WTC11 (cell line): ENCODE data around the gene PCSK2. TPM values are rescaled to one million over a fixed set of nuclear protein-coding genes. Genes with fewer than 3 reads are reported as not detected.

Experiments
- ATAC-seq: fragments of 200-7000 bp; cut with Tn5 transposase; 2 replicates; pipeline ENCODE4 v1.10.0; 2021; ENCODE audit warnings: mild to moderate bottlenecking, moderate library complexity
- CTCF ChIA-PET: fragments of 300-600 bp; sonication (Branson Sonifier 250); formaldehyde crosslinking; loops from one replicate; lab custom pipeline; 2021; ENCODE audit warnings: antibody characterized with exemption; lab: Charles Lee
- POLR2A ChIA-PET: fragments of 350-600 bp; sonication (Branson Sonifier 250); formaldehyde crosslinking; loops from one replicate; lab custom pipeline; 2021; ENCODE audit warnings: antibody characterized with exemption; lab: Charles Lee
- DNase-seq: peaks from one replicate; pipeline ENCODE4 v3.0.0; 2021; ENCODE audit warnings: low spot score
- H3K27ac Mint-ChIP-seq: 2 replicates; pipeline ENCODE4 v1.8.0; 2021; ENCODE audit warnings: mixed read lengths
- H3K27me3 Mint-ChIP-seq: 2 replicates; pipeline ENCODE4 v1.8.0; 2021; ENCODE audit warnings: low read depth, mild to moderate bottlenecking, moderate library complexity, mixed read lengths
- H3K36me3 Mint-ChIP-seq: 2 replicates; pipeline ENCODE4 v1.8.0; 2021; ENCODE audit warnings: mixed read lengths
- H3K4me1 Mint-ChIP-seq: 2 replicates; pipeline ENCODE4 v1.8.0; 2022; ENCODE audit warnings: mixed read lengths
- H3K4me3 Mint-ChIP-seq: 2 replicates; pipeline ENCODE4 v1.8.0; 2021; ENCODE audit warnings: mild to moderate bottlenecking, moderate library complexity, mixed read lengths
- H3K9me3 Mint-ChIP-seq: 2 replicates; pipeline ENCODE4 v1.8.0; 2021; ENCODE audit warnings: mixed read lengths
- CREB1 ChIP-seq: sonication (generic); formaldehyde crosslinking; IDR thresholded peaks from 2 replicates; pipeline ENCODE4 v1.8.0; 2023; ENCODE audit warnings: mild to moderate bottlenecking, missing genetic modification reagents
- ETV6 ChIP-seq: sonication (generic); formaldehyde crosslinking; IDR thresholded peaks from 2 replicates; pipeline ENCODE4 v1.8.1; 2022; ENCODE audit warnings: mild to moderate bottlenecking, missing genetic modification reagents
- FOXK1 ChIP-seq: sonication (generic); formaldehyde crosslinking; IDR thresholded peaks from 2 replicates; pipeline ENCODE4 v1.8.0; 2022; ENCODE audit warnings: mild to moderate bottlenecking, moderate library complexity, missing genetic modification reagents
- FOXP1 ChIP-seq: sonication (generic); formaldehyde crosslinking; IDR thresholded peaks from 2 replicates; pipeline ENCODE4 v1.8.0; 2022; ENCODE audit warnings: missing genetic modification reagents, mild to moderate bottlenecking, moderate library complexity, borderline replicate concordance
- GTF2I ChIP-seq: fragments of 250-450 bp; sonication (Bioruptor Pico); conservative IDR thresholded peaks from 2 replicates; pipeline ENCODE4 v1.4.0; 2021; ENCODE audit warnings: mild to moderate bottlenecking
- HMGA2 ChIP-seq: fragments of 250-450 bp; sonication (Bioruptor Pico); IDR thresholded peaks from 2 replicates; pipeline ENCODE4 v1.4.0; 2021; ENCODE audit warnings: mild to moderate bottlenecking, moderate library complexity
- HMGXB4 ChIP-seq: sonication (generic); formaldehyde crosslinking; IDR thresholded peaks from 2 replicates; pipeline ENCODE4 v1.8.1; 2023; ENCODE audit warnings: mild to moderate bottlenecking, moderate library complexity, missing genetic modification reagents
- SOX15 ChIP-seq: fragments of 250-450 bp; sonication (Bioruptor Pico); IDR thresholded peaks from 2 replicates; pipeline ENCODE4 v1.9.0; 2021; ENCODE audit warnings: mild to moderate bottlenecking
- TCF7 ChIP-seq: sonication (generic); formaldehyde crosslinking; IDR thresholded peaks from 2 replicates; pipeline ENCODE4 v1.8.0; 2022; ENCODE audit warnings: mild to moderate bottlenecking, low read depth, missing genetic modification reagents, moderate library complexity
- TEAD1 ChIP-seq: sonication (generic); formaldehyde crosslinking; IDR thresholded peaks from 2 replicates; pipeline ENCODE4 v1.8.0; 2022; ENCODE audit warnings: mild to moderate bottlenecking, missing genetic modification reagents
- TP53 ChIP-seq: sonication (generic); formaldehyde crosslinking; IDR thresholded peaks from 2 replicates; pipeline ENCODE4 v1.8.1; 2023; ENCODE audit warnings: mild to moderate bottlenecking, missing genetic modification reagents
- ZNF281 ChIP-seq: sonication (generic); formaldehyde crosslinking; IDR thresholded peaks from 2 replicates; pipeline ENCODE4 v1.8.0; 2023; ENCODE audit warnings: mild to moderate bottlenecking, missing genetic modification reagents
- ZNF396 ChIP-seq: fragments of 250-450 bp; sonication (Bioruptor Pico); IDR thresholded peaks from 2 replicates; pipeline ENCODE4 v1.8.0; 2021; ENCODE audit warnings: mild to moderate bottlenecking, moderate library complexity, borderline replicate concordance
- ZNF416 ChIP-seq: fragments of 250-450 bp; sonication (Bioruptor Pico); IDR thresholded peaks from 2 replicates; pipeline ENCODE4 v1.9.0; 2021; ENCODE audit warnings: mild to moderate bottlenecking, inconsistent platforms
- ZNF423 ChIP-seq: fragments of 250-450 bp; sonication (Bioruptor Pico); IDR thresholded peaks from 2 replicates; pipeline ENCODE4 v2.1.2; 2022; ENCODE audit warnings: mild to moderate bottlenecking, moderate library complexity
- ZNF512 ChIP-seq: sonication (generic); formaldehyde crosslinking; IDR thresholded peaks from 2 replicates; pipeline ENCODE4 v1.8.1; 2022; ENCODE audit warnings: missing genetic modification reagents, borderline replicate concordance
- ZNF671 ChIP-seq: fragments of 250-450 bp; sonication (Bioruptor Pico); IDR thresholded peaks from 2 replicates; pipeline ENCODE4 v1.8.0; 2021; ENCODE audit warnings: mild to moderate bottlenecking
- total RNA-seq: library from RNA; stranded (reverse); gene quantifications from 3 replicates; pipeline ENCODE4 v1.2.3, GENCODE V29; 2021
- TF ChIP-seq, protein P1 (sequence below): sonication (generic); formaldehyde crosslinking; conservative IDR thresholded peaks from 2 replicates; pipeline ENCODE4 v1.8.1; 2022; ENCODE audit warnings: mild to moderate bottlenecking, missing genetic modification reagents
- TF ChIP-seq, protein P2 (sequence below): sonication (generic); formaldehyde crosslinking; IDR thresholded peaks from 2 replicates; pipeline ENCODE4 v1.8.1; 2023; ENCODE audit warnings: mild to moderate bottlenecking, missing genetic modification reagents

The PCSK2 gene
- total RNA-seq, 1 experiment from 2014 or later: 0.74 TPM

DNA sequence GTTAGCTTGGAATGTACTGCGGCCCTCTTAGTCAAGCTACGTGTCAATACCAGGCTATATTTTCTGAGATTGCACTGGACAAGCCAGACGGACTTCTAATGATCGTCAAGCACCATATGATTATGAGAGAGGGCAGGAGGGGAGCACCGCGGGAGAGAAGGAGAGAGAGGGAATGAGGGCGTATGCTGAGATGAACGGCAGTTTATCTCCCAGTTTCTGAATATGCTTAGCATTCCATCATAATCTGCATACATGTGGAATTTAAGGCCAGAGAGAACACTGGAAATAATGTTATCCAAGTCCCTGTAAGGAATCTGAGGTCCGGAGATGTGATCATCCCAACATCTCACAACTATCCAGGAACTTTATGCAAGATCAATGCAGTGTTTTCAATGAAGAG, 244.1 kb downstream of the PCSK2 start:
- DNase-seq (no peak), ATAC-seq (no peak)
- Mint-ChIP-seq H3K4me1 (no peaks in the 10 kb centered on the region), H3K27me3 (no peaks in the 10 kb centered on the region), H3K36me3 (no peaks in the 10 kb centered on the region), H3K9me3 (no peaks in the 10 kb centered on the region), H3K4me3 (no peak overlapping the region), H3K27ac (no peak overlapping the region)
- no peak for TF ChIP-seq TP53
- ChIA-PET POLR2A (no interaction called here), CTCF (no interaction called here)

DNA sequence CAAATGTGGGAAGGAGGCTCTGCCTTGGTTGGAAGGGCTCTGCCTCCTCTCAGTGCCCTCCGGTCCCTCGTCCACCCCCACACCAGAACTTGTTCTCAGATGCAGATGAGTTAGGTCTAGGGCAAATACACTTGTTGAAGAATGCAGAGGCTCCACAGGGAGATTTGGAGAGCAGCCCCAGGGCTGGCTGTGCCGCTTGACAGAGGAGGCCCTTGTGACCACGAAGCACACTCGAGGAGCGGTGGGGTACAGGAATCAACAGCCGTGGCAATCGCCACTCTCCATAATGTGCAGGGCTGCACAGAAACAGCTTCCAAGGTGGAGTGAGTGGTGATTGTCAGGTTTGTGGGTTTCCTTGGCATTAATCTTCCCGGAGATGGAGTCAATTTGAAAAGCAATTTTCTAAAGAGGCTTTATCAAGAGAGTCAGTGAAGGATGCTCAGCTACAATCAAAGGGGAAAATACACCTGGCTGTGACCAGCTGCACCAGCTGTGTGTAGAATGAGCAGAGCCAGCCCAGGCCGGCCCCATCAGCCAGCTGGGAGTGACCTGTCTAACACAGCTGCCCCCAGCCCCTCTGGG, 244.9 kb downstream of the PCSK2 start:
- H3K9me3 Mint-ChIP-seq: no peaks in the 10 kb centered on the region
- CTCF ChIA-PET: interaction anchor here (1.3 kb wide), 1 partner anchor 40 kb away, joined by 4 read pairs; no protein-coding TSS in a partner anchor

More for the DNA sequence above, 244.9 kb downstream of the PCSK2 start:
- peak; percentile 20 for ATAC-seq
- no peak for TF ChIP-seq ETV6 (CRISPR knock-in tag)
- no peak for TF ChIP-seq HMGA2
- TF ChIP-seq ZNF512 (CRISPR knock-in tag): no peak
- TF ChIP-seq, protein P1, sequence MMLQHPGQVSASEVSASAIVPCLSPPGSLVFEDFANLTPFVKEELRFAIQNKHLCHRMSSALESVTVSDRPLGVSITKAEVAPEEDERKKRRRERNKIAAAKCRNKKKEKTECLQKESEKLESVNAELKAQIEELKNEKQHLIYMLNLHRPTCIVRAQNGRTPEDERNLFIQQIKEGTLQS: no peak
- no peak for TF ChIP-seq ZNF396 (CRISPR knock-in tag)
- no peak for TF ChIP-seq ZNF671
- no peak for TF ChIP-seq TEAD1 (CRISPR knock-in tag)
- TF ChIP-seq, protein P2, sequence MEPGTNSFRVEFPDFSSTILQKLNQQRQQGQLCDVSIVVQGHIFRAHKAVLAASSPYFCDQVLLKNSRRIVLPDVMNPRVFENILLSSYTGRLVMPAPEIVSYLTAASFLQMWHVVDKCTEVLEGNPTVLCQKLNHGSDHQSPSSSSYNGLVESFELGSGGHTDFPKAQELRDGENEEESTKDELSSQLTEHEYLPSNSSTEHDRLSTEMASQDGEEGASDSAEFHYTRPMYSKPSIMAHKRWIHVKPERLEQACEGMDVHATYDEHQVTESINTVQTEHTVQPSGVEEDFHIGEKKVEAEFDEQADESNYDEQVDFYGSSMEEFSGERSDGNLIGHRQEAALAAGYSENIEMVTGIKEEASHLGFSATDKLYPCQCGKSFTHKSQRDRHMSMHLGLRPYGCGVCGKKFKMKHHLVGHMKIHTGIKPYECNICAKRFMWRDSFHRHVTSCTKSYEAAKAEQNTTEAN: no peak
- TF ChIP-seq ZNF416: no peak
- no peak for TF ChIP-seq FOXK1 (CRISPR knock-in tag)
- no peak for TF ChIP-seq SOX15
- no peak for TF ChIP-seq GTF2I (CRISPR knock-in tag)
- no peak for TF ChIP-seq ZNF423
- TF ChIP-seq FOXP1 (CRISPR knock-in tag): no peak
- TF ChIP-seq HMGXB4: no peak
- no peak for TF ChIP-seq CREB1 (CRISPR knock-in tag)
- no peak for TF ChIP-seq ZNF281
- TF ChIP-seq TCF7: no peak
- no peaks in the 10 kb centered on the region for H3K36me3 Mint-ChIP-seq
- POLR2A ChIA-PET: no interaction called here
- no peaks in the 10 kb centered on the region for H3K27me3 Mint-ChIP-seq
- no peaks in the 10 kb centered on the region for H3K4me1 Mint-ChIP-seq
- H3K4me3 Mint-ChIP-seq: no peak overlapping the region
- H3K27ac Mint-ChIP-seq: no peak overlapping the region
- no peak for DNase-seq
